GM23338 (cell line): ENCODE data around the gene MAP7D3. TPM values are rescaled to one million over a fixed set of nuclear protein-coding genes. Genes with fewer than 3 reads are reported as not detected.

Experiments
- ATAC-seq: fragments of 200-7000 bp; cut with Tn5 transposase; 3 replicates; pipeline ENCODE4 v1.9.1; 2020
- DNase-seq: peaks from one replicate; pipeline ENCODE4 v3.0.0-alpha.2; 2015; ENCODE audit warnings: low spot score
- H2AFZ ChIP-seq: fragments of 200-600 bp; sonication (generic); 2 replicates; pipeline ENCODE4 v1.8.0; 2016; ENCODE audit warnings: antibody characterized with exemption, mild to moderate bottlenecking, moderate library complexity
- H3F3A ChIP-seq: fragments of 200-600 bp; sonication (generic); replicated peaks from 2 replicates; pipeline ENCODE4 v1.8.0; 2017; ENCODE audit warnings: antibody characterized with exemption, mixed run types, low read depth
- H3K27ac ChIP-seq: fragments of 200-600 bp; sonication (generic); 2 replicates; pipeline ENCODE4 v1.6.1; 2016; ENCODE audit warnings: low read depth
- H3K27me3 ChIP-seq: fragments of 200-600 bp; sonication (generic); 2 replicates; pipeline ENCODE4 v1.8.0; 2016; ENCODE audit warnings: mild to moderate bottlenecking, mixed run types, moderate library complexity; ENCODE audit not compliant: insufficient read depth
- H3K36me3 ChIP-seq: fragments of 200-600 bp; sonication (generic); 2 replicates; pipeline ENCODE4 v1.8.0; 2016; ENCODE audit warnings: mild to moderate bottlenecking; ENCODE audit not compliant: insufficient read depth
- H3K4me1 ChIP-seq: fragments of 200-600 bp; sonication (generic); 2 replicates; pipeline ENCODE4 v1.8.0; 2016; ENCODE audit warnings: mild to moderate bottlenecking, moderate library complexity; ENCODE audit not compliant: insufficient read depth
- H3K4me2 ChIP-seq: fragments of 200-600 bp; sonication (generic); 2 replicates; pipeline ENCODE4 v1.7.1; 2017; ENCODE audit warnings: mixed run types
- H3K4me3 ChIP-seq: fragments of 200-600 bp; sonication (generic); 2 replicates; pipeline ENCODE4 v1.6.1; 2016; ENCODE audit warnings: mixed run types
- H3K79me2 ChIP-seq: fragments of 200-600 bp; sonication (generic); replicated peaks from 2 replicates; pipeline ENCODE4 v1.8.0; 2017; ENCODE audit warnings: mild to moderate bottlenecking; ENCODE audit not compliant: insufficient read depth
- H3K9me2 ChIP-seq: fragments of 200-600 bp; sonication (generic); 2 replicates; pipeline ENCODE4 v1.8.0; 2017; ENCODE audit not compliant: insufficient read depth
- H4K20me1 ChIP-seq: fragments of 200-600 bp; sonication (generic); replicated peaks from 2 replicates; pipeline ENCODE4 v1.8.0; 2017; ENCODE audit warnings: mild to moderate bottlenecking; ENCODE audit not compliant: insufficient read depth
- H3K27ac Mint-ChIP-seq: 2 replicates; pipeline ENCODE4 v1.8.0; 2020; ENCODE audit warnings: inconsistent platforms, mild to moderate bottlenecking, moderate library complexity, mixed read lengths
- H3K27me3 Mint-ChIP-seq: 3 replicates; pipeline ENCODE4 v1.8.0; 2022; ENCODE audit warnings: low read depth, mild to moderate bottlenecking, moderate library complexity, mixed read lengths, inconsistent platforms; ENCODE audit not compliant: insufficient read depth, poor library complexity
- H3K36me3 Mint-ChIP-seq: 3 replicates; pipeline ENCODE4 v1.8.0; 2021; ENCODE audit warnings: low read depth, mild to moderate bottlenecking, inconsistent platforms, moderate library complexity, mixed read lengths
- H3K4me1 Mint-ChIP-seq: 3 replicates; pipeline ENCODE4 v1.8.0; 2020; ENCODE audit warnings: mild to moderate bottlenecking, inconsistent platforms, mixed read lengths
- H3K4me3 Mint-ChIP-seq: 3 replicates; pipeline ENCODE4 v1.8.0; 2021; ENCODE audit warnings: moderate library complexity, mild to moderate bottlenecking, inconsistent platforms, mixed read lengths
- H3K9me3 Mint-ChIP-seq: 3 replicates; pipeline ENCODE4 v1.8.0; 2020; ENCODE audit warnings: moderate library complexity, mild to moderate bottlenecking, inconsistent platforms, mixed read lengths
- CREB1 ChIP-seq: fragments of 250-450 bp; sonication (Bioruptor Pico); IDR thresholded peaks from 2 replicates; pipeline ENCODE4 v1.5.0; 2020; ENCODE audit warnings: low read depth, mild to moderate bottlenecking, moderate library complexity
- CTCF ChIP-seq, 2 experiments: fragments of 200-600 bp in 1 of 2; sonication (generic) in 1 of 2; conservative IDR thresholded peaks; 2 replicates each; pipeline versions ENCODE4 v1.5.1 to v1.6.1; 2016 to 2017; ENCODE audit warnings: antibody characterized with exemption in 2 of 2, low read depth in 2 of 2, mild to moderate bottlenecking in 2 of 2, moderate library complexity in 1 of 2
- EZH2 ChIP-seq: fragments of 200-600 bp; sonication (generic); IDR thresholded peaks from one replicate; pipeline ENCODE4 v1.8.0; 2017; ENCODE audit warnings: antibody characterized with exemption, mild to moderate bottlenecking, low read depth; ENCODE audit not compliant: unreplicated experiment
- JUNB ChIP-seq: IDR thresholded peaks from one replicate; pipeline ENCODE4 v1.6.1; 2016; ENCODE audit warnings: antibody characterized with exemption; ENCODE audit not compliant: unreplicated experiment
- NANOG ChIP-seq: IDR thresholded peaks from 2 replicates; pipeline ENCODE4 v1.6.1; 2016; ENCODE audit warnings: antibody characterized with exemption, borderline replicate concordance
- POLR2AphosphoS5 ChIP-seq: IDR thresholded peaks from 2 replicates; pipeline ENCODE4 v1.6.1; 2016; ENCODE audit warnings: antibody characterized with exemption, low read depth
- REST ChIP-seq: IDR thresholded peaks from one replicate; pipeline ENCODE4 v1.6.1; 2018; ENCODE audit warnings: antibody characterized with exemption; ENCODE audit not compliant: unreplicated experiment
- STAT1 ChIP-seq: IDR thresholded peaks from one replicate; pipeline ENCODE4 v1.6.1; 2016; ENCODE audit warnings: antibody characterized with exemption; ENCODE audit not compliant: unreplicated experiment
- ZNF114 ChIP-seq: fragments of 250-450 bp; sonication (Bioruptor Pico); IDR thresholded peaks from 2 replicates; pipeline ENCODE4 v1.5.0; 2020; ENCODE audit warnings: mild to moderate bottlenecking, moderate library complexity
- ZNF331 ChIP-seq: fragments of 250-450 bp; sonication (Bioruptor Pico); IDR thresholded peaks from 2 replicates; pipeline ENCODE4 v1.5.0; 2020; ENCODE audit warnings: low read depth, mild to moderate bottlenecking, moderate library complexity
- polyA plus RNA-seq: library from polyadenylated mRNA; unstranded; fragments of >200 nt; fragmentation: Nextera tagmentation; extraction: Ambion mirVana; gene quantifications from 2 replicates; pipeline ENCODE4 v1.2.1, GENCODE V29; 2016
- total RNA-seq: library from RNA; depleted of rRNA; stranded (reverse); fragments of >200 nt; shearing (Covaris generic); gene quantifications from 2 replicates; pipeline ENCODE4 v1.2.3, GENCODE V29; 2014
- TF ChIP-seq, protein P1 (sequence below): IDR thresholded peaks from 2 replicates; pipeline ENCODE4 v1.6.1; 2016; ENCODE audit warnings: antibody characterized with exemption
- TF ChIP-seq, protein P2 (sequence below): fragments of 250-450 bp; sonication (Bioruptor Pico); IDR thresholded peaks from 2 replicates; pipeline ENCODE4 v1.5.0; 2020; ENCODE audit warnings: mild to moderate bottlenecking, moderate library complexity

Gene MAP7D3
- total and polyA plus RNA-seq, 2 experiments from 2014 or later, result 14.5 to 33.4 TPM

GRCh38 chrX:136227074-136227473 lies 24.1 kb downstream of the MAP7D3 start (continued):
- TF ChIP-seq, protein P1, sequence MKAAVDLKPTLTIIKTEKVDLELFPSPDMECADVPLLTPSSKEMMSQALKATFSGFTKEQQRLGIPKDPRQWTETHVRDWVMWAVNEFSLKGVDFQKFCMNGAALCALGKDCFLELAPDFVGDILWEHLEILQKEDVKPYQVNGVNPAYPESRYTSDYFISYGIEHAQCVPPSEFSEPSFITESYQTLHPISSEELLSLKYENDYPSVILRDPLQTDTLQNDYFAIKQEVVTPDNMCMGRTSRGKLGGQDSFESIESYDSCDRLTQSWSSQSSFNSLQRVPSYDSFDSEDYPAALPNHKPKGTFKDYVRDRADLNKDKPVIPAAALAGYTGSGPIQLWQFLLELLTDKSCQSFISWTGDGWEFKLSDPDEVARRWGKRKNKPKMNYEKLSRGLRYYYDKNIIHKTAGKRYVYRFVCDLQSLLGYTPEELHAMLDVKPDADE, result no peak
- no peak for TF ChIP-seq REST
- TF ChIP-seq POLR2AphosphoS5, result no peak
- no peak for TF ChIP-seq CTCF (conservative IDR thresholded peaks at IDR 0.05; ENCODE audit: low read depth in 2 of 2)
- TF ChIP-seq ZNF114 (CRISPR knock-in tag), result no peak
- no peak for TF ChIP-seq ZNF331 (CRISPR knock-in tag)
- TF ChIP-seq JUNB, result no peak
- no peak for TF ChIP-seq CREB1 (CRISPR knock-in tag)
- TF ChIP-seq EZH2, result no peak
- TF ChIP-seq NANOG, result no peak

- no peak overlapping the region for H3K27ac ChIP-seq
- no peaks in the 10 kb centered on the region for H3K27me3 ChIP-seq
- no peaks in the 10 kb centered on the region for H3K9me2 ChIP-seq
- no peak for ATAC-seq
- H3K79me2 ChIP-seq, result no peaks in the 10 kb centered on the region
- H4K20me1 ChIP-seq, result no peaks in the 10 kb centered on the region
- DNase-seq, result no peak
- H3K27ac Mint-ChIP-seq, result no peak overlapping the region
- H3K4me3 Mint-ChIP-seq, result no peak overlapping the region
- H3K4me1 Mint-ChIP-seq, result no peaks in the 10 kb centered on the region
- H3K4me1 ChIP-seq, result no peaks in the 10 kb centered on the region
- H3F3A ChIP-seq, result no peaks in the 10 kb centered on the region
- no peak overlapping the region for H2AFZ ChIP-seq
- H3K27me3 Mint-ChIP-seq, result peaks cover 3% of the 10 kb centered on the region
- H3K9me3 Mint-ChIP-seq, result no peaks in the 10 kb centered on the region
- H3K4me3 ChIP-seq, result no peak overlapping the region
- H3K4me2 ChIP-seq, result no peak overlapping the region
- no peaks in the 10 kb centered on the region for H3K36me3 ChIP-seq
- H3K36me3 Mint-ChIP-seq, result peaks cover 42% of the 10 kb centered on the region
- no peak for TF ChIP-seq ZNF114 (CRISPR knock-in tag)
- TF ChIP-seq, protein P2, sequence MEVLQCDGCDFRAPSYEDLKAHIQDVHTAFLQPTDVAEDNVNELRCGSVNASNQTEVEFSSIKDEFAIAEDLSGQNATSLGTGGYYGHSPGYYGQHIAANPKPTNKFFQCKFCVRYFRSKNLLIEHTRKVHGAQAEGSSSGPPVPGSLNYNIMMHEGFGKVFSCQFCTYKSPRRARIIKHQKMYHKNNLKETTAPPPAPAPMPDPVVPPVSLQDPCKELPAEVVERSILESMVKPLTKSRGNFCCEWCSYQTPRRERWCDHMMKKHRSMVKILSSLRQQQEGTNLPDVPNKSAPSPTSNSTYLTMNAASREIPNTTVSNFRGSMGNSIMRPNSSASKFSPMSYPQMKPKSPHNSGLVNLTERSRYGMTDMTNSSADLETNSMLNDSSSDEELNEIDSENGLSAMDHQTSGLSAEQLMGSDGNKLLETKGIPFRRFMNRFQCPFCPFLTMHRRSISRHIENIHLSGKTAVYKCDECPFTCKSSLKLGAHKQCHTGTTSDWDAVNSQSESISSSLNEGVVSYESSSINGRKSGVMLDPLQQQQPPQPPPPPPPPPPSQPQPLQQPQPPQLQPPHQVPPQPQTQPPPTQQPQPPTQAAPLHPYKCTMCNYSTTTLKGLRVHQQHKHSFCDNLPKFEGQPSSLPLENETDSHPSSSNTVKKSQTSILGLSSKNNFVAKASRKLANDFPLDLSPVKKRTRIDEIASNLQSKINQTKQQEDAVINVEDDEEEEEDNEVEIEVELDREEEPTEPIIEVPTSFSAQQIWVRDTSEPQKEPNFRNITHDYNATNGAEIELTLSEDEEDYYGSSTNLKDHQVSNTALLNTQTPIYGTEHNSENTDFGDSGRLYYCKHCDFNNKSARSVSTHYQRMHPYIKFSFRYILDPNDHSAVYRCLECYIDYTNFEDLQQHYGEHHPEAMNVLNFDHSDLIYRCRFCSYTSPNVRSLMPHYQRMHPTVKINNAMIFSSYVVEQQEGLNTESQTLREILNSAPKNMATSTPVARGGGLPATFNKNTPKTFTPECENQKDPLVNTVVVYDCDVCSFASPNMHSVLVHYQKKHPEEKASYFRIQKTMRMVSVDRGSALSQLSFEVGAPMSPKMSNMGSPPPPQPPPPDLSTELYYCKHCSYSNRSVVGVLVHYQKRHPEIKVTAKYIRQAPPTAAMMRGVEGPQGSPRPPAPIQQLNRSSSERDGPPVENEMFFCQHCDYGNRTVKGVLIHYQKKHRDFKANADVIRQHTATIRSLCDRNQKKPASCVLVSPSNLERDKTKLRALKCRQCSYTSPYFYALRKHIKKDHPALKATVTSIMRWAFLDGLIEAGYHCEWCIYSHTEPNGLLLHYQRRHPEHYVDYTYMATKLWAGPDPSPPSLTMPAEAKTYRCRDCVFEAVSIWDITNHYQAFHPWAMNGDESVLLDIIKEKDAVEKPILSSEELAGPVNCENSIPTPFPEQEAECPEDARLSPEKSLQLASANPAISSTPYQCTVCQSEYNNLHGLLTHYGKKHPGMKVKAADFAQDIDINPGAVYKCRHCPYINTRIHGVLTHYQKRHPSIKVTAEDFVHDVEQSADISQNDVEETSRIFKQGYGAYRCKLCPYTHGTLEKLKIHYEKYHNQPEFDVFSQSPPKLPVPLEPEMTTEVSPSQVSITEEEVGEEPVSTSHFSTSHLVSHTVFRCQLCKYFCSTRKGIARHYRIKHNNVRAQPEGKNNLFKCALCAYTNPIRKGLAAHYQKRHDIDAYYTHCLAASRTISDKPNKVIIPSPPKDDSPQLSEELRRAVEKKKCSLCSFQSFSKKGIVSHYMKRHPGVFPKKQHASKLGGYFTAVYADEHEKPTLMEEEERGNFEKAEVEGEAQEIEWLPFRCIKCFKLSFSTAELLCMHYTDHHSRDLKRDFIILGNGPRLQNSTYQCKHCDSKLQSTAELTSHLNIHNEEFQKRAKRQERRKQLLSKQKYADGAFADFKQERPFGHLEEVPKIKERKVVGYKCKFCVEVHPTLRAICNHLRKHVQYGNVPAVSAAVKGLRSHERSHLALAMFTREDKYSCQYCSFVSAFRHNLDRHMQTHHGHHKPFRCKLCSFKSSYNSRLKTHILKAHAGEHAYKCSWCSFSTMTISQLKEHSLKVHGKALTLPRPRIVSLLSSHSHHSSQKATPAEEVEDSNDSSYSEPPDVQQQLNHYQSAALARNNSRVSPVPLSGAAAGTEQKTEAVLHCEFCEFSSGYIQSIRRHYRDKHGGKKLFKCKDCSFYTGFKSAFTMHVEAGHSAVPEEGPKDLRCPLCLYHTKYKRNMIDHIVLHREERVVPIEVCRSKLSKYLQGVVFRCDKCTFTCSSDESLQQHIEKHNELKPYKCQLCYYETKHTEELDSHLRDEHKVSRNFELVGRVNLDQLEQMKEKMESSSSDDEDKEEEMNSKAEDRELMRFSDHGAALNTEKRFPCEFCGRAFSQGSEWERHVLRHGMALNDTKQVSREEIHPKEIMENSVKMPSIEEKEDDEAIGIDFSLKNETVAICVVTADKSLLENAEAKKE (CRISPR knock-in tag), result no peak
- no peak for TF ChIP-seq STAT1
These were observed 29.2 kb downstream of the MAP7D3 start for GRCh38 chrX:136221851-136222513.
